Fibroblast of the aortic adventitia (primary cell): ENCODE measurements around the gene RBM38. TPM values are rescaled to one million over a fixed set of nuclear protein-coding genes. Genes with fewer than 3 reads are reported as not detected.

Experiments used
- DNase-seq: peaks from one replicate; pipeline ENCODE4 v3.0.0-alpha.2; 2010; ENCODE audit warnings: low read depth
- H3K4me3 ChIP-seq: 2 replicates; pipeline ENCODE4 v1.5.1; 2011; ENCODE audit warnings: low read depth, mild to moderate bottlenecking, control low read depth, low read length, moderate library complexity
- total RNA-seq: library from RNA; depleted of rRNA; stranded (reverse); fragments of >200 nt; gene quantifications from 2 replicates; pipeline ENCODE4 v1.2.3, GENCODE V29; 2012; ENCODE audit warnings: low replicate concordance
- TF ChIP-seq, protein P1 (sequence below): IDR thresholded peaks from 2 replicates; pipeline ENCODE4 v1.5.1; 2011; ENCODE audit warnings: mild to moderate bottlenecking, low read length, control low read depth, inconsistent platforms; ENCODE audit not compliant: insufficient read depth

The RBM38 gene
- total RNA-seq, 1 donor: 6.1 TPM

DNA sequence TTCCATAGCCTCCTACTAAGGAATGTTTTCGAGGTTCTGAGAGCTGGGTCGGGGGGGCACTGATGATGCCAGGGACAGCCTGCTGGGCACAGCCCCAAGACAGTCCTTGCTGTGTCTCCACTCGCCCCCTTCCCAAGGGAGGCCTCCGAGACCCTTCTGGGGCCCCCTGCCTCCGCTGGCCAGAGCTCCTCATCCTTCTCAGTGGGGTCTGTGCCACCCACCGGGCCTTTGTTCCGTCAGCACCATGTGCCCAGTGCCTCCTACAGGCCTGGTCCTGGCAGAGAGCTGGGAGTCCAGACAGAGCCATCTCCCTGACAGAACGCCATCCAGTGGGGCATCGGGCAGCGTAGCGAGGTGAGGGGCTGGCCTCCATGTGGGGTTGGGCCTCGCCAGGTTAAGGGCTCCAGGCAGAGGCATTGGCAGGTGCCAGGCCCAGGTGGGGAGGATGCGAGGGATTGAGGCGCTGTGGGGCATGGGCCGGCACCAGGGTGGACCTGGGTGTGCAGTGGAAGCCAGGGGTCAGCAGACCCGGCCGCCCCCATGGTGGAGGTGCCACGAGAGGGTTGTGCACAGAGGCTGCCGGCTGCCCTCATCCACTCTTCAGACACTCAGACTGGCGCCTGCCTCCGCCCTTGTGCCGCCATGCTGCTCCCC lies 13.3 kb downstream of the RBM38 start:
- TF ChIP-seq, protein P1, sequence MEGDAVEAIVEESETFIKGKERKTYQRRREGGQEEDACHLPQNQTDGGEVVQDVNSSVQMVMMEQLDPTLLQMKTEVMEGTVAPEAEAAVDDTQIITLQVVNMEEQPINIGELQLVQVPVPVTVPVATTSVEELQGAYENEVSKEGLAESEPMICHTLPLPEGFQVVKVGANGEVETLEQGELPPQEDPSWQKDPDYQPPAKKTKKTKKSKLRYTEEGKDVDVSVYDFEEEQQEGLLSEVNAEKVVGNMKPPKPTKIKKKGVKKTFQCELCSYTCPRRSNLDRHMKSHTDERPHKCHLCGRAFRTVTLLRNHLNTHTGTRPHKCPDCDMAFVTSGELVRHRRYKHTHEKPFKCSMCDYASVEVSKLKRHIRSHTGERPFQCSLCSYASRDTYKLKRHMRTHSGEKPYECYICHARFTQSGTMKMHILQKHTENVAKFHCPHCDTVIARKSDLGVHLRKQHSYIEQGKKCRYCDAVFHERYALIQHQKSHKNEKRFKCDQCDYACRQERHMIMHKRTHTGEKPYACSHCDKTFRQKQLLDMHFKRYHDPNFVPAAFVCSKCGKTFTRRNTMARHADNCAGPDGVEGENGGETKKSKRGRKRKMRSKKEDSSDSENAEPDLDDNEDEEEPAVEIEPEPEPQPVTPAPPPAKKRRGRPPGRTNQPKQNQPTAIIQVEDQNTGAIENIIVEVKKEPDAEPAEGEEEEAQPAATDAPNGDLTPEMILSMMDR: no peak
- no peak overlapping the region for H3K4me3 ChIP-seq
- DNase-seq: no peak

DNA sequence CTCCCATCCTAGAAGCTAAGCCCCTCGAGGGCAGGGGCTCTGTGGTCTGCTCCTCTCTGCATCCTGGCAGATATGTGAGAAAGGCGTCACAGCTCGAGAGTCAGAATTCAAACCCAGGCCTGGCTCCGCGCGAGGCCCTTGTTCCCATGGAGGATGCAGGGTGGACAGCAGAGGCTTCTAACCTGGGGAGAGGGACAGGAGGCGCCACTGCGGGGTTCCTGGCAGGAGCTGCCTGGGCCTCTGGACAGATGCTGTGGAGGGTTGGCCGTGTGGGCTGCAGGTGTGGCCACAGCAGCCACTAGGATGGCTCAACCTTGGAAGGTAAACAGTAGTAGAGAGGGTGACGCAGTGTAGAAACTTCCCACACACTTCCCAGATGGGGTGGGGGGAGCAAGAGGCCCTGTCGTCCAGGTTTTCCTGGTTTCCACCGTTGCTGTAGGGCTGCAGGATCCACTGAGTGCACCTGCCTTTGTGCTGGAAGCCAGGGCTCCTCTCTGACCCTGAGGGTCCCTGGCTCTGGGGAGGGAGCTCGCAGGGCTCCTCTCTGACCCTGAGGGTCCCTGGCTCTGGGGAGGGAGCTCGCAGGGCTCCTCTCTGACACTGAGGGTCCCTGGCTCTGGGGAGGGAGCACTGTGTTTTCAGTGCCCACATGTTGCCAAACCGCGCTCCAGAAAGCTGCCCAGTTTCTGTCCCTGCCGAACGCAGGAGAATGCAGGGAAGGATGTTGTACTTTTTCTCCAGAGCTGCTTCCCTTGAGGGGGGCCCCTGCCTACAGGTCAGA lies 14.2 kb downstream of the RBM38 start:
- no peak overlapping the region for H3K4me3 ChIP-seq
- TF ChIP-seq, protein P1: no peak
- DNase-seq: no peak

DNA sequence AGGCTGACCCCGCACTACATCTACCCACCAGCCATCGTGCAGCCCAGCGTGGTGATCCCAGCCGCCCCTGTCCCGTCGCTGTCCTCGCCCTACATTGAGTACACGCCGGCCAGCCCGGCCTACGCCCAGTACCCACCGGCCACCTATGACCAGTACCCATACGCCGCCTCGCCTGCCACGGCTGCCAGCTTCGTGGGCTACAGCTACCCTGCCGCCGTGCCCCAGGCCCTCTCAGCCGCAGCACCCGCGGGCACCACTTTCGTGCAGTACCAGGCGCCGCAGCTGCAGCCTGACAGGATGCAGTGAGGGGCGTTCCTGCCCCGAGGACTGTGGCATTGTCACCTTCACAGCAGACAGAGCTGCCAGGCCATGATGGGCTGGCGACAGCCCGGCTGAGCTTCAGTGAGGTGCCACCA lies 16.4 kb downstream of the RBM38 start:
- H3K4me3 ChIP-seq: no peak overlapping the region
- TF ChIP-seq, protein P1: no peak
- DNase-seq: no peak

DNA sequence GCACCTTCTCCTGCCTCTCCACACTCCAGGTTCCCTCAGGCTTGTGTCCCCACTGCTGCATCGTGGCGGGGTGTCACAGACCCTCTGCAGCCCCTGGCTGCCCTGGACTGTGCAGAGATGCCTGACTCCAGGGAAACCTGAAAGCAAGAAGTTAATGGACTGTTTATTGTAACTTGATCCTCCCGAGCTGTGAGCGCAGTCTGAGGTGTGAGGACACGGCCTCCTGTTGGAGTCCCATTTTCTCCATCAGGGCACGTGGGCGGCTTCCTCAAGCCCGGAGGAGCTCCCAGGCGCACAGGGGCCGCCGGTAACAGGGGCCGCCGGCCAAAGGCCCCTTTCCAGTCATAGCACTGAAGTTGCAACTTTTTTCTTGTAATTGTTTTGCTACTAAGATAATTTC lies 16.9 kb downstream of the RBM38 start:
- no peak overlapping the region for H3K4me3 ChIP-seq
- no peak for DNase-seq
- TF ChIP-seq, protein P1: no peak

DNA sequence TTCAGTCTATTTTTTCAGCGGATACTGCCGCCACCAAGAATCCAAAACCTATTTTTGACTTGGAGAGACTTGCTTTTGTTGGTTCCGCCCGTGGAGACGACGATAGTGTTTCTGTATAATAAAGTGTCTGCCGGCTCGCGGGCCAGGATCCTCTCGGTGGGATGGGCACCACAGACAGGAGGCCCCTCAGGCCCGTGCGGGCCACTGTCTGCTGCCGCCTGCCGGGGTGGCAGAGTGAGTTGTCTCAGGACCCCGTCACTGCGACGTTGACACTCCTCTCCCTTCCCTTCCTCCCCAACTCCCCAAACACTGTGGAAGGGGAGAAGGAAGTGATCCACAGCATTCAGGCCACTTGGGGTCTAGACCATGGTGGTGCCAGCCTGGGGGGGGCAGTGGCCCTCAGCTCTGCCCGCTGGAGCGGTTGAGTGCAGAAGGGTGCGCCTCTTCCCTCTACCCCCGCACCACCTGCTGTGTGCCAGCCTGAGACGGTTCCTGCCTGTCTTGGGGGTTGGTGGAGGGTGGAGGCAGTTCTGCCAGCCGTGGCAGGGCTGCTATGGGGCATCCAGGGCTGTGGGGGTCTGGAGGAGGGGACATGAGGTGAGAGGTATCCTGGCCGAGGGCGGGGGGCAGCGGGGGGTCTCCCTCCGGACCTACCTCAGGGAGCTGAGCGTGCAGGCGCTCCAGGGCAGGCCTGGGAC lies 17.5 kb downstream of the RBM38 start:
- H3K4me3 ChIP-seq: no peak overlapping the region

DNA sequence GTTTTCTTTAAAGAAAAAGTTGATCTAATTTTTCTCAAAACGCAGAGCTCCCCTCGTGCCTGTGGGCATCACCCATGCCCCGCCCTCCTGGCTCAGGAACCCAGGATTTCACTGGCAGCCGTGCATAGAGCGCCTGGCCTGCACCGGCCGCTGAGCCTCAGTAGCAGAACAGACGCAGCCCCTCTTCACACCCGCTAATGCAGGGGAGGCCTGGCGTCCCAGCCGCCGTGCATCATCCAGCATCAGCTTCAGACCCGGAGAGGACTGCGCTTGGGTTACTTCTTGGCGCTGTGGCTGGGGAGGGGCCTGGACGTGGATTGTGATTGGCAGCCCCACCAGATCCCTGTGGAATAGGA lies 18.1 kb downstream of the RBM38 start:
- H3K4me3 ChIP-seq: no peak overlapping the region
- DNase-seq: no peak
- TF ChIP-seq, protein P1: no peak

More for the DNA sequence above, 17.5 kb downstream of the RBM38 start:
- DNase-seq: no peak
- TF ChIP-seq, protein P1: no peak
